Stimulated activated CD8-positive, alpha-beta memory T cell treated with anti-CD3 and anti-CD28 coated beads, Interleukin-12 subunit alpha, Interleukin-12 subunit beta, amount 100 ng/mL, for 24 hours (primary cell): ENCODE data around the gene UCN3.

ENCODE experiments used
- DNase-seq: peaks from one replicate; pipeline ENCODE4 v3.0.0-alpha.2; 2020; ENCODE audit errors: extremely low read depth

Gene UCN3

GRCh38 chr10:5364890-5365338 lies at the start of gene UCN3:
TSS of gene UCN3 (plus strand) at chr10:5364966. CDS start at chr10:5373721, 8,755 bp downstream.
- no peak for DNase-seq

GRCh38 chr10:5317547-5318107 lies 47.1 kb upstream of the UCN3 start:
- DNase-seq = peak; percentile 57

DNA sequence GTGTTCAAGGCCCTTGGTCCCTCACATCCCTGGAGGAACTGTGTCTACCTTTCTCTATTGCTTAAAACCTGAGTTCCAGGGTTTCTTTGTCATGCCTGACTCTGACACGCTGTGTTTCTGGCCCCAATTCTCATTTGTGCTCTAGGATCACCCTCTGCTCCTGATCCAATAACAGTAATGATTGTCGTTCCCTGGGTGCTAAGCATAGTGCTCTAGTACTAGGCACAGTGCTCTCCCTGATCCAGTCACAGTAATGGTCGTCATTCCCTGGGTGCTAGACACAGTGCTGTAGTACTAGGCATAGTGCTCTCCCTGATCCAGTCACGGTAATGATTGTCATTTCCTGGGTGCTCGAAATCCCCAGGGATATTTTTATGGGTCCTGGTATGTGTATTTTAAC lies 46.6 kb upstream of the UCN3 start:
- DNase-seq = no peak

- no peak for DNase-seq
Observed at GRCh38 chr10:5319863-5320262, 44.9 kb upstream of the UCN3 start.

GRCh38 chr10:5321273-5321672 lies 43.5 kb upstream of the UCN3 start:
- DNase-seq = no peak

DNA sequence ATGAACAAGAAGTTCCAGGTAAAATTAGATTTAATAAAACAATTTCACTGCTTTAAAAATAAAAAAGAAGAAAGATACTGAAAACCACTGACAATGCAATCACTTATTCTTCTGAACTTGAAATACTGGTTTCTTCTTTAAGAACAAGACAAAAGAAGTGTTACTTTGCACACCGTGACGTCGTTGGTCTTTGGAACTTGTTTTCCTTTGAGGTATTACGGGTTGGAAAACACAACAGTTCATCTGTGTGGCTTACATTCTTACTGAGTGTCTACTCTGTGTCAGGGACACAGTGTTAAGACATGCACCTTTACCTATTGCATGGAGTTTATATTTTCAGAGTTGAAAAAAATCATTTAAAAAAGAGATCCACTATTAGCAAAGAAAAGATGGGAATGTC lies 41.3 kb upstream of the UCN3 start:
- DNase-seq = no peak

GRCh38 chr10:5325076-5325475 lies 39.7 kb upstream of the UCN3 start:
- no peak for DNase-seq

DNA sequence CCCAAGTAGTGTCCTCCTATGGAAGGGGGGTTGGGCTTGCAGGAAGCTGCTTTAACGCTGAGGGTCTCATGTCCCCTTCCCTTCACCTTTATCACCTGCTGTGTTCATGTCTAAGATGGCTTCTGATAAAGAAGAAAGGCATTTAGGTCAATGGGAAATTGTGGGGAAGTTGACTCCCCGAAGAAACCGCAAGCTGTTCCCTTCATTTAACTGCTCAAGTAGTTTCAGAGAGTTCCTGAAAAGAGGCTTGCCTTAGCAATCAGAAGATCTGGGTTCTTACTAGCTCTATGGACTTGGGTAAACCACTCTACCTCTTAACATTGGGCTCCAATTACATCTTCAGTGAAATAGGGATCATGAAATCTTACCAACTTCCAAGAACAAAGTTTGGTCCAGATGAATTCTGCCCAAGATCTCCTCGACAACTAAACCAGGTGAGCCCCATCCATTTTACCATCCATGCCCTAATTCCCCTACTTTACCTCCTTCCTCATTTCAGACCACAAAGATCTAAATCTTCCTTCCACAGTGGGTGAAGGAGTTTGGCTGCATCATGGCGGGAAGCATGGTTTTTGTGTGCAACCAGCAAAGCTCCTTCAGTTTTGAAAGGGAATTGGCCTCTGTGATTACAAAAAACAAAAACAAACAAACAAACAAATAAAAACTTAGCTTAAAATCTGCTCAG lies 30.4 kb upstream of the UCN3 start:
- no peak for DNase-seq

DNA sequence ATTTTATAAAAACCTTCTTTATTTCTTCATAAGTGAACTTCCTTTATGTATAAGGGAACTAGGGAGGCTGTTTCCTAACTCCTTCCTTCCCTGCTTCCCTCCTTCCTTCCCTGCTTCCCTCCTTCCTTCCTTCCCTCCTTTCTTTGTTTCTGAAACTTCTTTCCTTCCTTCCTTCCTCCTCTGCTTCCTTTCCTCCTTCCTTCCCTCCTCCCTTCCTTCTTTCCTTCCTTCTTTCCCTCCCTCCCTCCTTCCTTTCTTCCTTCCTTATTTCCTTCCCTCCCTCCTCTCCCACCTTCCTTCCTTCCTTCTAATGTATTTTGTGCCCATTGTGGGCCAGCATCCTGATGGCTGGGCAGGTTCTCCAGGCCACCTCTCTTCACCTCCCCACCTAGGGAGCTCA lies 26.8 kb upstream of the UCN3 start:
- DNase-seq = no peak

- DNase-seq = no peak
Observed at GRCh38 chr10:5343092-5343491, 21.7 kb upstream of the UCN3 start.

- DNase-seq = no peak
Observed at GRCh38 chr10:5343561-5343960, 21.2 kb upstream of the UCN3 start.

DNA sequence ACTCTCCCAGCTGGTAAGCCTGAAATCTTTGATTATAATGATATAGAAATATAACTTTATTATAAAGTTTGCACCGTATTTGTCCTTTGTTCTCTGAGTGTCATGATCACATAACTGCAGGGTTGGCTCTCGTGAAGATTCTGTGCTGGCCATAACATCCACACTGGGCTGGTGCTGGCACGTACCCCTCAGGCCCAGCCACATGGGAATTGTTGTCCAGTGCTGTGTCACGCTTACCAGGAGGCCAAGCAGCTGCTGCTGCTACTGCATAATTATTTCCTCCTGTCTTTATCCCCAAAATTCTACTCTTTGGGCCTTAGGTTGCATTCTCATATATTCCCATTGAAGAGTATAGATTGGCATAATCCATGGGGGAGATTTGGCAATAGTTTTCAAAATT lies 20.8 kb upstream of the UCN3 start:
- DNase-seq = no peak

GRCh38 chr10:5344746-5345145 lies 20.0 kb upstream of the UCN3 start:
- DNase-seq = no peak

GRCh38 chr10:5346881-5347280 lies 17.9 kb upstream of the UCN3 start:
- no peak for DNase-seq

DNA sequence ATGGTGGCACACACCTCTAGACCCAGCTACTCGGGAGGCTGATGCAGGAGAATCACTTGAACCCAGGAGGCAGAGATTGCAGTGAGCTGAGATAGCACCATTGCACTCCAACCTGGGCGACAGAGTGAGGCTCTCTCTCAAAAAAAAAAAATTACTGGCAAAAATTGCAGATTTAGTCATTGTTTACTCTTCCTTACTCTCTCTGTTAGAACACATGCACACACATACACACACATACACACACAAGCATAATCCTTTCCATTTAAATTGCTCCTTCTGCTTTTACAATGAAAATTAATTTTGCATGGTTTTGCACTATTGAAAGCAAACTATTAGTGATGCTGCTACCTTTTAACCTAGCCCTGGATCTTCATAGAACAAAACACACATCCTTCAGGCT lies 15.4 kb upstream of the UCN3 start:
- DNase-seq = no peak

GRCh38 chr10:5354068-5354467 lies 10.7 kb upstream of the UCN3 start:
- no peak for DNase-seq

DNA sequence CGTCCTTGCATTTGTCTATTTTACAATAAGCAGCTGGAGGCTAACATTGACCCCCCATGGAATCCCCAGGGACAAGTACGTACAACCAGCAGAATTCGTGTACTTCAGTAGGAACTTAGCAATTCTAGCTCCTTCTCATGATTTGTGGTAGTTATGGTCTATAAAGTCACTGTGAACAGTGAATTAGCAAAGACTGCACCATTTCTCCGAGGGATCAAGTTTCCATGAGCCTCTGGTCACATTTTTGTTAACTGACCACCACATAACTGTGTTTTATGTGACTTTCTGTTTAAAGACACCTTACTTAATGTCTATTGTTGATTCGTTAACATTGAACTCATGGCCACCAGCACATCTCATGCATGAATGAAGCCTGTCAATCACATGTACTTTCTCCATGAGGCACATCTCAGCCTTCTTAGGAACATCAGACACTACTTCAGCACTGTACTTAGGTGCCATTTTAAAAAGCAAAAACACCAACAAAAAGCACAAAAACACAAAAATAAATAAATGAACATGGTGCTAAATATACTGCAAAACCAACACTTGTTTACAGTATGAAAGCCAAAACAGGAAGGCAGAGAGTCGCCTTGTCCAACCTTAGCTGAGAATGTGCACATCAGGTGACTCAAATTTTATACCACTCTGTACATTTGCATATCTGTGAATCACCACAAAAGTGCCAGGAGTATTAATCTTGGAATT lies 9.0 kb upstream of the UCN3 start:
- no peak for DNase-seq

DNA sequence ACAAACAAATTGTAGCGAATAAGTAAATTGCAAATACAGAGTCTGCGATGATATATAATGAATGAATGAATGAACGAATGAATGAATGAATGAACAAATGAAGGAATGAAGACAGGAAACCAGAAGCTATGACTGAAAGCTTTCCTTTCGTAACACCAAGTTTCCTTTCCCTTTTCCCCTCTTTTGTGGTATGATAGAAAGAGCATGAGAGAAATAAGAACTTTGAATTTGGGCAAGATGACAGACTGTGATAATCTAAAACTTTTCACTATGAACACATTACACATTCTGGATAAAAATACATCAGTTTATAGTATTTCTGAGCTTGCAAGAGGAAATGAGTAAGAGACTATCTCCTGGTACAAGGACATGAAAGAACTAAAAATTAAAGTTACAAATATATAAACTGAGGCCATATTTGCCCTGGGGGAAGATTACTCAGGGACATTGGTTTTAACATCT lies 8.4 kb upstream of the UCN3 start:
- no peak for DNase-seq

DNA sequence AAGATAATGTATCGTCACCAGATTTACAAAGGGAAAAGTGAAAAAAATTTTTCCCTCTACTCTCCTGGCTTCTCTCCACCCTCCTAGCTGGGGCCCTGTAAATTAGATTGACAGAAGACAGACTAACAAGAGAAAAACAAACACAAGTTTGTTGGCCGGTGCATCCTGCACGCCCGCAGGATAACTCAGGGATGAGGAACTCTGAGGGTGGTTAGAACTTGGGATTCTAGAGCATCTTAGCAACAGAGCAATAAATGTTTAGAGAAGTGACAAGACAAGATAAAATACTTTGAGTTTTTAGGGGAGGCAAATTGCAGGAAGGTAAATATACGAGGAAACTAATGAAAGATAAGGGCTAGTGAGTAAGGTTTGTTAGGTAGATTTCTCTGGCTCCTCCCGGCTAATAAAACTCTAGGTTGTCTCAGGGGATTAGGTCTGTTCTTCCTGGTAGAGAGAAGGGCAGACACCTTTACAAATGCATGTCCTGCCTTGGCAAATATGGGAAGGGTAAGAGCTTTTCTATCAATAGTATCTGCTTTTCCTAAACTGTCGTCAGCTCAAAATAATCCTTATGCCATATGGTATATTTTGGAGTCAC lies 4.3 kb upstream of the UCN3 start:
- DNase-seq = no peak

- no peak for DNase-seq
Observed at GRCh38 chr10:5361966-5362365, 2.8 kb upstream of the UCN3 start.

DNA sequence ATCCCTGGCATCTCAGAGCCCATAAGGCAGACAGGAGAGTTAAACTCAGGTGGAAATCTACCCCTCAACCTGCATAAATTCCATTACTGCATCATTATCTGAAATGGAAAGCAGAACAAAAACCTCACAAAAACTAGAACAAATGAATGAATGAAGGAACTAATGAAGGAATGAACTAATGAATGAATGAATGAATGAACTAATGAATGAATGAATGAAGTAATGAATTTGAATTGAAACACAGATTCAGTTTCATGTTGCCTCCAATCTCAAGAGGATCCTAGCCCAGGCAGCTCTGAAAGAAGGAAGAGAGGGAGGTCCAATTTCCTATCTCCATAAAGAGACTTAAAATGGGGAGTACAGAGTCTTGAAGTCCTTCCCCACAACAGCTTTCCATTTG lies 1.9 kb upstream of the UCN3 start:
- no peak for DNase-seq

DNA sequence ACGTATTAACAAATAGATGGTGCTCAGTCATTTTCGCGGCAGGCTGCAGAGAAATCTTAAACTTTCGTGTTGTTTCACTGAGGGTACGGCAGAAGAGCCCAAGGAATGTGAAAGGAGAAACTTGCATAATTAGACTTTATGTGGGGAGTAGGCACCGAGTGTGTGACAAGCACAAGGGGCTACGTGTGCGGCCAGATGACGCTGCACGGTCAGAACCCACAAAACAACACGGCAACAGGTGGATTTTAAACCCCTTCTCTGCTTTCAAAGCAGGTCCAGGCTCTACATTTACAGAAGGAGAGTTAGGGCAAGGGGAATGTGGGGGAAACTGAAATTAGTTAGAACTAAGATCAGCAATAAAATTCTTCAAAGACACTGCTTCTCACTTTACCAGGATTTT lies 392 bp upstream of the UCN3 start:
- no peak for DNase-seq

DNA sequence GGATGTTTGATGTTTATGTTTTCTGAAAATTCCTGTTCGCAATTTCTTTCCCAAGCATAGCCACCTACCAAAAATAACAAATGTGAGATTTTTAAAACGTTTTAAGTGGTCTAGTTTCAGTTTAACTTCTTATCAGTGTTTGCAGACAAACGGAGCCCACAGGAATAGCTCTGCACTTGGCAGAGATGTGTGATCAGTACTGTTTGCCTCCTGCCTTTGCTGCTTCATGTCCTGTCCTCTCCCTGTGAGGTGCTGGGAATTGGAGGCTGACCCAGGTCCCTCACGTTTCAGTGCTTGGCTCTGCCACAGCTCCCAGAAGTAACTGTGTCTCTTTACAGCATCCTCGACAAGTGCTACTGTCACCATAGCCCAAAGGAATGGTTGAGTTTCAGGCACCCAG lies 1.2 kb downstream of the UCN3 start:
- no peak for DNase-seq
